ENCODE data around the gene BNC2. TPM values are rescaled to one million over a fixed set of nuclear protein-coding genes. Genes with fewer than 3 reads are reported as not detected.
"Not testable (repeated sequence)": the region's sequence is repeated elsewhere in the genome, so short reads cannot be mapped to it uniquely, and the experiment has no call there.

BNC2 gene, protein sequence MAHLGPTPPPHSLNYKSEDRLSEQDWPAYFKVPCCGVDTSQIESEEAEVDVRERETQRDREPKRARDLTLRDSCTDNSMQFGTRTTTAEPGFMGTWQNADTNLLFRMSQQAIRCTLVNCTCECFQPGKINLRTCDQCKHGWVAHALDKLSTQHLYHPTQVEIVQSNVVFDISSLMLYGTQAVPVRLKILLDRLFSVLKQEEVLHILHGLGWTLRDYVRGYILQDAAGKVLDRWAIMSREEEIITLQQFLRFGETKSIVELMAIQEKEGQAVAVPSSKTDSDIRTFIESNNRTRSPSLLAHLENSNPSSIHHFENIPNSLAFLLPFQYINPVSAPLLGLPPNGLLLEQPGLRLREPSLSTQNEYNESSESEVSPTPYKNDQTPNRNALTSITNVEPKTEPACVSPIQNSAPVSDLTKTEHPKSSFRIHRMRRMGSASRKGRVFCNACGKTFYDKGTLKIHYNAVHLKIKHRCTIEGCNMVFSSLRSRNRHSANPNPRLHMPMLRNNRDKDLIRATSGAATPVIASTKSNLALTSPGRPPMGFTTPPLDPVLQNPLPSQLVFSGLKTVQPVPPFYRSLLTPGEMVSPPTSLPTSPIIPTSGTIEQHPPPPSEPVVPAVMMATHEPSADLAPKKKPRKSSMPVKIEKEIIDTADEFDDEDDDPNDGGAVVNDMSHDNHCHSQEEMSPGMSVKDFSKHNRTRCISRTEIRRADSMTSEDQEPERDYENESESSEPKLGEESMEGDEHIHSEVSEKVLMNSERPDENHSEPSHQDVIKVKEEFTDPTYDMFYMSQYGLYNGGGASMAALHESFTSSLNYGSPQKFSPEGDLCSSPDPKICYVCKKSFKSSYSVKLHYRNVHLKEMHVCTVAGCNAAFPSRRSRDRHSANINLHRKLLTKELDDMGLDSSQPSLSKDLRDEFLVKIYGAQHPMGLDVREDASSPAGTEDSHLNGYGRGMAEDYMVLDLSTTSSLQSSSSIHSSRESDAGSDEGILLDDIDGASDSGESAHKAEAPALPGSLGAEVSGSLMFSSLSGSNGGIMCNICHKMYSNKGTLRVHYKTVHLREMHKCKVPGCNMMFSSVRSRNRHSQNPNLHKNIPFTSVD
- polyA plus RNA-seq = 10 to 100 TPM in 1 of 4 donors, 1 to 10 TPM in 1, under 1 TPM in 1, not detected in 1; 0.81 to 11.1 (median 1.3) TPM
- long read RNA-seq, donor 1, partial matches to known transcripts = 5 of 6 reads
- long read RNA-seq, donor 1, other reads (novel, unspliced or antisense) = 0 of 6 reads
- long read RNA-seq, donor 2 = 0 reads
- long read RNA-seq, donor 3, partial matches to known transcripts = 0 of 1 reads
- long read RNA-seq, donor 3, other reads (novel, unspliced or antisense) = 0 of 1 reads
- long read RNA-seq, donor 4 = 0 reads
- long read RNA-seq, donor 5 = 0 reads
- long read RNA-seq, donor 6 = 0 reads
- long read RNA-seq, donor 7 = 0 reads
- long read RNA-seq, donor 8, partial matches to known transcripts = 0 of 1 reads
- long read RNA-seq, donor 8, other reads (novel, unspliced or antisense) = 0 of 1 reads
- long read RNA-seq, donor 9 = 0 reads
- long read RNA-seq, donor 10 = 0 reads

DNA sequence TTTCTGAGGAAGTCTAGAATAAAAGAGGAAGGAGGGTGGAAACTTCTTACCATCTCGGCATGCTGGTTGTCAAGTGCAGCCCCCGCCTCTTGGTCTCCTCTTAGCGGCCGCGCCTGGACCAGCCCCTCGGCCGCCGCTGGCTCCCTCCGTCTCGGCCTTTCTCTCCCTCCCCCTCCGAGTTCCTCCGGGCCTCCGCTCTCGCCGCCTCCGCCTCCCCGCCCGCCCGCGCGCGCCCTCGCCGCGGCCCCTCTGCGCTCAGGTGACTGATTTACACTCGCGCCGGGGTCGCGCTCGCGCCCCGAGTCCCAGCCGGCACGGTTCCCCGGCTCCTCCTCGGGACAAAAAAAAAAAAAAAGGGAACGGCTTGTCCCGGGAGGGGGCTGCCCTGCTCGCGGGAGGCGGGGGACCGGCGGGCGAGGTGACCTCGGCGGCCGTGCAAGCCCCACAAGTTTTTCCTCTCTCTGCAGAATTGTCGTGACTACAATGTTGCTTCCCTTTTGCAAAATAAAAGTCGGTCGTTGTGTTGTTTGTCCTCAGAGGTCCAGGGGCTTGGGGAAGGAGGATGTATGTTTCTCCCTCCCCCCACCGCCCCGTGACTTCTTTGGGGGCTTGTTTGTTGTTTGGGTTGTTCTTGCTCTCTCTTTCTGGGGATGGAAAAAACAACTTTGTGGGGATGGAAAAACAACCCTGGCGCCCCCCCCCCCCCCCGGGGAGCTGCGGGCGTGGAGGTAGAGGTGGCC is at the start of gene BNC2:
Gene BNC2, minus strand, starts transcription at position 75 of the 740 bp plus-strand sequence. Its CDS starts 22 bp downstream, at position 53.
- Histone ChIP-seq H3K9me3 (ENCODE audit: control insufficient read depth in 2 of 2, insufficient read depth in 1 of 2, low read depth in 1 of 2, low read length in 1 of 2) (no peaks in the 10 kb centered on the region), H3K27ac (ENCODE audit: low read depth in 1 of 3, low read length in 2 of 3) (peak within 1 kb of the TSS in 2 of 3 donors; percentile 71 to 72), H3K4me1 (ENCODE audit: control insufficient read depth in 3 of 3, insufficient read depth in 2 of 3, low read depth in 1 of 3, low read length in 2 of 3) (peaks cover 0 to 4% (median 0%) of the 10 kb centered on the region in 3 donors), H3K27me3 (ENCODE audit: control insufficient read depth in 3 of 3, insufficient read depth in 3 of 3, low read length in 3 of 3) (peaks cover 0 to 57% (median 4%) of the 10 kb centered on the region in 3 donors), H3K4me3 (ENCODE audit: low read depth in 1 of 3, low read length in 3 of 3) (peak within 1 kb of the TSS; percentile 40 to 54 (median 51)), H3K36me3 (ENCODE audit: control insufficient read depth in 3 of 3, insufficient read depth in 2 of 3, low read depth in 1 of 3, low read length in 3 of 3) (no peaks in the 10 kb centered on the region)
- WGBS, 3 donors = 1 to 8% (median 1%) methylated on average over 30 to 56 of the region's 58 CpGs
- peak in 1 of 2 donors; percentile 77 for DNase-seq
- no peak for FAIRE-seq

DNA sequence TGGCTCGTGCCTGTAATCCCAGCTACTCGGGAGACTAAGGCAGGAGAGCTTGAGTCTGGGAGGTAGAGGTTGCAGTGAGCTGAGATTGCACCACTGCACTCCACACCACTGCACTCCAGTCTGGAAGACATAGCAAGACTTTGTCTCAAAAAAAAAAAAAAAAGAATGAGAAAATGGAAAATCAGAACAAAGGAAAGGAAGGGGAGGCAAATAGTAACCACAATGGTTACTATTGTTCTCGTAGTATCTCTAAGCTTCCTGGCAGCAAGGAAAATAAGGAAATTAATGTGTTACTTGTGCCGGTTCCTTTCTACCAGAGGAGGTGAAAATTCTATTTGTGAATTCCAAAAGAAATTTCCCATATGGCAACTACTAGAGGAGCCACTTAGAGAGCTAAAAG is 48.5 kb upstream of the BNC2 start:
- H3K4me1 ChIP-seq (ENCODE audit: control insufficient read depth in 3 of 3, insufficient read depth in 2 of 3, low read depth in 1 of 3, low read length in 2 of 3) = no peaks in the 10 kb centered on the region
- H3K36me3 ChIP-seq (ENCODE audit: control insufficient read depth in 3 of 3, insufficient read depth in 2 of 3, low read depth in 1 of 3, low read length in 3 of 3) = no peaks in the 10 kb centered on the region
- DNase-seq (no peak), FAIRE-seq (no peak)
- 48 to 59% (median 59%) methylated on average over 4 of the region's 4 CpGs for WGBS, 3 donors
- H3K27ac ChIP-seq (ENCODE audit: low read depth in 1 of 3, low read length in 2 of 3) = no peak overlapping the region
- no peak overlapping the region for H3K4me3 ChIP-seq (ENCODE audit: low read depth in 1 of 3, low read length in 3 of 3)
- H3K9me3 ChIP-seq (ENCODE audit: control insufficient read depth in 2 of 2, insufficient read depth in 1 of 2, low read depth in 1 of 2, low read length in 1 of 2) = no peaks in the 10 kb centered on the region
- H3K27me3 ChIP-seq (ENCODE audit: control insufficient read depth in 3 of 3, insufficient read depth in 3 of 3, low read length in 3 of 3) = no peaks in the 10 kb centered on the region

DNA sequence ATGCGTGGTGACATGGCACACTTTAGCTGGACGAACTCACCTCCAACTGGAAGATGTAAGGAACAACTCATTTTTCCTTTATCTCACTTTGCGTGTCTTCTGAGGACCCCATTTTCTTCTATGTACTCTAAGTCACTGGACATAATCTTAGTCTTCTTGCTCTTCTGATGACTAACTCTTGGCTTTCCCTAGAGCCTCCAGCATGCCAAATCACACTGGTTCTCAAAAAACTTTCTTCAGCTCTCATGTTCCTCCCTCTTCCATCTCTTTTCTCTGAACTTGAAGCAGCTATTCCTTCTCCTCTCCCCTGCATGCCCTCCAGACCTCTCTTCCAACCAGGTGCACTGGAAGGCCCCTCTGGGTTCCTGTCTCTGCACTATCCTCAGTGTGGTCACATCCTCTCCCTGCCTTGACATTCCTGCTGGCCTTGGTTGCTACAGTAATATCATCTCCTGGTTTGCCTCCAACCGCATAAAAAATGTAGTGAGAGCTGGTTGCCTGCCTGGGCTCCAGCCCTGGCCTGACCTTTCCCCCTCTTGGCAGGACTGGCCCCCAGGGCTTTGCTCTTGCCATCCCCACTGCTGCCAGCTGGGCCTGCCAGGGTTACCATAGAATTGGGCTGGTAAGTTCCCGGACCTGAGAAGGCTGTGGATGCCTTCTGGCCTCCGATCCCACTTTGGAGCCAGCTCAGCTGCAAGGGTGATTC is 44.8 kb upstream of the BNC2 start:
- Histone ChIP-seq H3K9me3 (ENCODE audit: control insufficient read depth in 2 of 2, insufficient read depth in 1 of 2, low read depth in 1 of 2, low read length in 1 of 2) (no peaks in the 10 kb centered on the region), H3K36me3 (ENCODE audit: control insufficient read depth in 3 of 3, insufficient read depth in 2 of 3, low read depth in 1 of 3, low read length in 3 of 3) (no peaks in the 10 kb centered on the region), H3K27me3 (ENCODE audit: control insufficient read depth in 3 of 3, insufficient read depth in 3 of 3, low read length in 3 of 3) (no peaks in the 10 kb centered on the region), H3K4me1 (ENCODE audit: control insufficient read depth in 3 of 3, insufficient read depth in 2 of 3, low read depth in 1 of 3, low read length in 2 of 3) (no peaks in the 10 kb centered on the region), H3K27ac (ENCODE audit: low read depth in 1 of 3, low read length in 2 of 3) (no peak overlapping the region), H3K4me3 (ENCODE audit: low read depth in 1 of 3, low read length in 3 of 3) (no peak overlapping the region)
- no peak for DNase-seq
- FAIRE-seq = no peak
- WGBS, 3 donors = 87 to 93% (median 90%) methylated on average over 6 of the region's 6 CpGs

DNA sequence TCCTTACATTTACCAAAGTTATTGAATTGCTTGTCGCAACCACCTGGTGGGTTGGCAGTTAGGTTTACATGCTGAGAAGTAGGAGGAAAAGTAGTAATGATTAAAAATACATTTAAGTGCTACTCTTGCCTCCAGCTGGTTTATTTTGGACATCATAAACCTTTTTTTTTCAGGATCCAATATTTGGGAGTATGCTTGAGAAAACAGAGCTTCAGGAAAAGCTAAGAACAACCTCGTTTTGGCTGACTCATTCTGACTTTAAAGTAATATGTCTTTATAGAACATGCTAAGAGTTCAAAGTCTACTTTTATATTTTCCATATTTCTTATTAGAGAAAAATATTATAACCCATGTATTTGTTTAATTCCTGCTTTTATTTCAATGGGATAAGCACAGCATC is 41.7 kb upstream of the BNC2 start:
- WGBS, 3 donors = 50 to 59% (median 57%) methylated on average over 2 of the region's 2 CpGs
- FAIRE-seq (no peak), DNase-seq (no peak)
- no peaks in the 10 kb centered on the region for H3K9me3 ChIP-seq (ENCODE audit: control insufficient read depth in 2 of 2, insufficient read depth in 1 of 2, low read depth in 1 of 2, low read length in 1 of 2)
- no peak overlapping the region for H3K27ac ChIP-seq (ENCODE audit: low read depth in 1 of 3, low read length in 2 of 3)
- no peaks in the 10 kb centered on the region for H3K36me3 ChIP-seq (ENCODE audit: control insufficient read depth in 3 of 3, insufficient read depth in 2 of 3, low read depth in 1 of 3, low read length in 3 of 3)
- H3K4me1 ChIP-seq (ENCODE audit: control insufficient read depth in 3 of 3, insufficient read depth in 2 of 3, low read depth in 1 of 3, low read length in 2 of 3) = no peaks in the 10 kb centered on the region
- H3K27me3 ChIP-seq (ENCODE audit: control insufficient read depth in 3 of 3, insufficient read depth in 3 of 3, low read length in 3 of 3) = no peaks in the 10 kb centered on the region
- no peak overlapping the region for H3K4me3 ChIP-seq (ENCODE audit: low read depth in 1 of 3, low read length in 3 of 3)

DNA sequence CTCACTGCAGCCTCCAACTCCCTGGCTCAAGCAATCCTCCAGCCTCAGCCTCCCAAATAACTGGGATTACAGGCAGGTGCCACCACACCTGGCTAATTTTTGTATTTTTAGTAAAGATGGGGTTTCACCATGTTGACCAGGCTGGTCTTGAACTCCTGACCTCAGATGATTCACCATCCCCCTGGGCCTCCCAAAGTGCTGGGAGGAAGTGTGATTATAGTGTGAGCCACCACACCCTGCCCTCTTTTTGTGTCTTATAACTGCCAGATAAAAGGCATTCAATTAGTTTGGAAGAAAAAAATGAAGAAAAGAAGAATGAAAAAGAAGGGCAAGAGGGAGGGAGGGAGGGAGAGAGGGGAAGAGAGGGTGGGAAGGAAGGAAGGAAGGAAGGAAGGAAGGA is 37.7 kb upstream of the BNC2 start:
- not testable (repeated sequence) for H3K27me3 ChIP-seq (ENCODE audit: control insufficient read depth in 3 of 3, insufficient read depth in 3 of 3, low read length in 3 of 3); FAIRE-seq; H3K36me3 ChIP-seq (ENCODE audit: control insufficient read depth in 3 of 3, insufficient read depth in 2 of 3, low read depth in 1 of 3, low read length in 3 of 3); H3K4me3 ChIP-seq (ENCODE audit: low read depth in 1 of 3, low read length in 3 of 3); H3K9me3 ChIP-seq (ENCODE audit: control insufficient read depth in 2 of 2, insufficient read depth in 1 of 2, low read depth in 1 of 2, low read length in 1 of 2); H3K27ac ChIP-seq (ENCODE audit: low read depth in 1 of 3, low read length in 2 of 3); H3K4me1 ChIP-seq (ENCODE audit: control insufficient read depth in 3 of 3, insufficient read depth in 2 of 3, low read depth in 1 of 3, low read length in 2 of 3); DNase-seq

DNA sequence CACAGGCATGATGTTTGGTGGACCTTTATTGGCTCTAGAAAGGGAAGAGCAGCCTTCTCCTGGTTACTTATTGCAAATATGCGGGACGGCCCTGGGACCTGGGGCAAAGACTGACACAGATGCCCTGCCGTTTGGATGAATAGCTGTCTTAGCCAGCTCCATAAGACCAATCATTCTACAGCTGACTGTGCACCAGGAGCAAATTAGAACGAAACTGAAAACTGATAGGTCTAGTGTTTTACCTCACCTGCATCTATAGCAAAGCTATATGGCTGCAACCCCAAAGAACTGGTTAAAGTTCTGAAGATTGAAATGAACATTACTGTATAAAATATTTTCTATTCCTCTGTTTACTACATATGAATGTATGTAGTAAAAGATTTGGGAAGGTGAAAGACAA is 34.2 kb upstream of the BNC2 start:
- Histone ChIP-seq H3K4me1 (ENCODE audit: control insufficient read depth in 3 of 3, insufficient read depth in 2 of 3, low read depth in 1 of 3, low read length in 2 of 3) (no peaks in the 10 kb centered on the region), H3K27me3 (ENCODE audit: control insufficient read depth in 3 of 3, insufficient read depth in 3 of 3, low read length in 3 of 3) (no peaks in the 10 kb centered on the region), H3K4me3 (ENCODE audit: low read depth in 1 of 3, low read length in 3 of 3) (no peak overlapping the region), H3K9me3 (ENCODE audit: control insufficient read depth in 2 of 2, insufficient read depth in 1 of 2, low read depth in 1 of 2, low read length in 1 of 2) (no peaks in the 10 kb centered on the region), H3K27ac (ENCODE audit: low read depth in 1 of 3, low read length in 2 of 3) (no peak overlapping the region), H3K36me3 (ENCODE audit: control insufficient read depth in 3 of 3, insufficient read depth in 2 of 3, low read depth in 1 of 3, low read length in 3 of 3) (no peaks in the 10 kb centered on the region)
- FAIRE-seq (no peak), DNase-seq (no peak)
- WGBS, 3 donors = 85 to 86% (median 85%) methylated on average over 4 of the region's 4 CpGs

DNA sequence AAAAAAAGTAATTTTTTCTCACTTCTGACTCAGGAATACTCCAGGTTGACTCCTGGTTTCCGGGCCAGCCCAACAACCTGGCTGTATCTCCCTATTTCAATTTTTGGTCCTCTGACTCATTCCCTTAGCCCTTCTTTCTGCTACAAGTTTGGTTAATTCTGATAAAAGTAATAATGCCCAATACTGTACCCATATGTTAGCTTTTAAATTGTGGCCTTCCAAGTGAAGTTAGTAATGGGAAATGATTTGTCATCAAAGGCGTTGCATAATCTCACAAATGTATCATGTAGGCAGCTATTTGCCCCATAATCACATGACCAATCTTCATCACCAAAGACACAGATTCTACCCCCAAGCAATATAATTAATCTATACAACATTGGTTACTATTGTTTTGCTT is 31.1 kb upstream of the BNC2 start:
- Histone ChIP-seq H3K4me1 (ENCODE audit: control insufficient read depth in 3 of 3, insufficient read depth in 2 of 3, low read depth in 1 of 3, low read length in 2 of 3) (no peaks in the 10 kb centered on the region), H3K4me3 (ENCODE audit: low read depth in 1 of 3, low read length in 3 of 3) (no peak overlapping the region), H3K9me3 (ENCODE audit: control insufficient read depth in 2 of 2, insufficient read depth in 1 of 2, low read depth in 1 of 2, low read length in 1 of 2) (no peaks in the 10 kb centered on the region), H3K36me3 (ENCODE audit: control insufficient read depth in 3 of 3, insufficient read depth in 2 of 3, low read depth in 1 of 3, low read length in 3 of 3) (no peaks in the 10 kb centered on the region), H3K27me3 (ENCODE audit: control insufficient read depth in 3 of 3, insufficient read depth in 3 of 3, low read length in 3 of 3) (no peaks in the 10 kb centered on the region), H3K27ac (ENCODE audit: low read depth in 1 of 3, low read length in 2 of 3) (no peak overlapping the region)
- DNase-seq = no peak
- 80 to 89% (median 88%) methylated on average over 2 of the region's 2 CpGs for WGBS, 3 donors
- FAIRE-seq = no peak
